K562 (cell line): Measurements from ENCODE around the gene GUCA2B. TPM values are rescaled to one million over a fixed set of nuclear protein-coding genes. Genes with fewer than 3 reads are reported as not detected.

Source experiments
- ATF7 ChIP-seq: fragments of 450-650 bp; IDR thresholded peaks from 2 replicates; pipeline ENCODE4 v1.7.1; 2014; ENCODE audit warnings: mild to moderate bottlenecking, moderate library complexity
- CBX5 ChIP-seq: IDR thresholded peaks from 2 replicates; pipeline ENCODE4 v1.6.1; 2014; ENCODE audit warnings: low read depth, borderline replicate concordance
- ESRRA ChIP-seq: fragments of 450-650 bp; IDR thresholded peaks from 2 replicates; pipeline ENCODE4 v1.6.1; 2014; ENCODE audit warnings: low read depth, mild to moderate bottlenecking, moderate library complexity, borderline replicate concordance
- HMGXB4 ChIP-seq: sonication (generic); formaldehyde crosslinking; IDR thresholded peaks from 2 replicates; pipeline ENCODE4 v1.8.1; 2023; ENCODE audit warnings: mild to moderate bottlenecking, missing genetic modification reagents
- HNRNPH1 ChIP-seq: fragments of 200-400 bp; formaldehyde crosslinking; optimal IDR thresholded peaks from 2 replicates; pipeline ENCODE3; 2017; ENCODE audit warnings: low read depth, mild to moderate bottlenecking, low read length, moderate library complexity
- HNRNPUL1 ChIP-seq: fragments of 200-400 bp; formaldehyde crosslinking; IDR thresholded peaks from 2 replicates; pipeline ENCODE4 v1.6.1; 2017; ENCODE audit warnings: low read length
- HSF4 ChIP-seq: fragments of 250-450 bp; sonication (Bioruptor Pico); IDR thresholded peaks from 2 replicates; pipeline ENCODE4 v2.1.2; 2022; ENCODE audit warnings: mild to moderate bottlenecking, moderate library complexity, borderline replicate concordance
- KLF16 ChIP-seq: IDR thresholded peaks from 2 replicates; pipeline ENCODE4 v1.6.1; 2016; ENCODE audit warnings: antibody characterized with exemption
- MTA3 ChIP-seq: fragments of 450-650 bp; formaldehyde crosslinking; IDR thresholded peaks from 2 replicates; pipeline ENCODE4 v1.6.1; 2017; ENCODE audit warnings: mild to moderate bottlenecking, borderline replicate concordance
- ZNF695 ChIP-seq: fragments of 450-650 bp; formaldehyde crosslinking; IDR thresholded peaks from 2 replicates; pipeline ENCODE4 v1.4.0; 2020; ENCODE audit warnings: mild to moderate bottlenecking, moderate library complexity
- ZNF785 ChIP-seq: fragments of 250-450 bp; sonication (Bioruptor Pico); IDR thresholded peaks from 2 replicates; pipeline ENCODE4 v1.4.0; 2020; ENCODE audit warnings: mild to moderate bottlenecking
- ZSCAN32 ChIP-seq: fragments of 450-650 bp; formaldehyde crosslinking; IDR thresholded peaks from 2 replicates; pipeline ENCODE4 v1.4.0; 2020; ENCODE audit warnings: mild to moderate bottlenecking, moderate library complexity
- polyA plus RNA-seq, 8 experiments: library from polyadenylated mRNA; depleted of rRNA in 4 of 8; stranded (reverse) in 5 of 8; unstranded in 3 of 8; fragments of >200 nt; fragmentation: Nextera tagmentation in 2 of 8; fragmentation: Illumina TruSeq in 1 of 8; extraction: Ambion mirVana in 2 of 8; extraction: Trizol in 1 of 8; gene quantifications; 2 replicates each; pipeline versions ENCODE4 v1.2.1 to v1.2.3, GENCODE V29; 2011 to 2014; ENCODE audit warnings: inconsistent platforms in 1 of 8, missing spikeins in 1 of 8
- total RNA-seq, 7 experiments: library from RNA; depleted of rRNA in 6 of 7; stranded (reverse); fragments of >200 nt in 6 of 7; fragmentation: Illumina TruSeq in 2 of 7; extraction: Trizol in 2 of 7; gene quantifications; 2 replicates each; pipeline versions ENCODE4 v1.2.1 to v1.2.3, GENCODE V29; 2011 to 2021; ENCODE audit warnings: low replicate concordance in 1 of 7
- TF ChIP-seq, protein P1 (sequence below): fragments of 450-650 bp; IDR thresholded peaks from 2 replicates; pipeline ENCODE4 v1.6.1; 2016; ENCODE audit warnings: mild to moderate bottlenecking, moderate library complexity
- TF ChIP-seq, protein P2 (sequence below): fragments of 250-450 bp; sonication (Bioruptor Pico); IDR thresholded peaks from 2 replicates; pipeline ENCODE4 v1.8.0; 2022; ENCODE audit warnings: moderate library complexity, mild to moderate bottlenecking, inconsistent platforms

Gene GUCA2B
- total and polyA plus RNA-seq, 9 of the 15 experiments (the other 6 are each of a cell fraction or from before 2014, with no cell fraction given): not detected

DNA sequence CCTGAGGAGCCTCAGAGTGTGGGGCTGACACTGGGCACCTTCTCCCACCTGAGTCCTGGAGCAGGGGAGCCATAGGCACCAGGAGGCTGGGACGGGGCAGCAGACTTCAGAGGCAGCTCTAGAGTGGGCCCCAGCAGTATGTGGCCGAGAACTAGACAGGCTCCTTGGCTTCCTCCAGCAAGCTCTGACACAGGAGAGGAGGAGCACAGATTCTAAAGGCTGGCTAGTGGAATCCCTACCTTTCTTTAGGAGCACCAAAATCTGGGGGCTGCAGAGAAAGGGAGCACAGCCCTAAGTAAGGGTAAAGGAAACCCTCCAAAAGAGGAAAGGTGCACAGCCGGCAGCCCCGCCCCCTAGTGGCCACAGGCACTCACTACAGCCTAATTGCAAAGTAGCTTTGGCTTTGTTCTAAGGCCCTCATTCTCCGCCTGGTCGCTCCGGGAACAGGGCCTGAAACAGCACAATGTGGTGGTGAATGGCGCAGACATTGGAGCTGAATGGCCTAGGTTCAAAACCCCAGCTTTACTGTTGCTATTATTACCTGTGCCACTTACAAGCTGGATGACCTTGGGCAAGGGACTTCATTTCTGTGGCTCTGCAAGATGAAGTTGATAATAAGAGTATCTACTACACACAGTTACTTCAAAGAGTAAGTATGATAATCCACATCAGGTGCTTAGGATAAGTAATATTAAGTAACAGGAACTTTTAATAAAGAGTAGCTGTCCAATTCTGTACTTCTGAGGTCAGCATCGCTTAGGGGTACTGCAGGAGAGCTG, 20.1 kb downstream of the GUCA2B start (continued):
- TF ChIP-seq HMGXB4 (CRISPR knock-in tag) (no peak), MTA3 (0 out of 2 replicates have a peak, but pooled peaks have one; percentile 31), KLF16 (peak; percentile 47; the same call in 1 of the 2 replicates), HSF4 (CRISPR knock-in tag) (no peak), ZNF785 (CRISPR knock-in tag) (no peak), ATF7 (0 out of 2 replicates have a peak, but pooled peaks have one; percentile 17), HNRNPH1 (no peak), HNRNPUL1 (no peak), ZSCAN32 (CRISPR knock-in tag) (no peak), CBX5 (no peak), ESRRA (0 out of 2 replicates have a peak, but pooled peaks have one; percentile 11), ZNF695 (CRISPR knock-in tag) (no peak)
- TF ChIP-seq, protein P1, sequence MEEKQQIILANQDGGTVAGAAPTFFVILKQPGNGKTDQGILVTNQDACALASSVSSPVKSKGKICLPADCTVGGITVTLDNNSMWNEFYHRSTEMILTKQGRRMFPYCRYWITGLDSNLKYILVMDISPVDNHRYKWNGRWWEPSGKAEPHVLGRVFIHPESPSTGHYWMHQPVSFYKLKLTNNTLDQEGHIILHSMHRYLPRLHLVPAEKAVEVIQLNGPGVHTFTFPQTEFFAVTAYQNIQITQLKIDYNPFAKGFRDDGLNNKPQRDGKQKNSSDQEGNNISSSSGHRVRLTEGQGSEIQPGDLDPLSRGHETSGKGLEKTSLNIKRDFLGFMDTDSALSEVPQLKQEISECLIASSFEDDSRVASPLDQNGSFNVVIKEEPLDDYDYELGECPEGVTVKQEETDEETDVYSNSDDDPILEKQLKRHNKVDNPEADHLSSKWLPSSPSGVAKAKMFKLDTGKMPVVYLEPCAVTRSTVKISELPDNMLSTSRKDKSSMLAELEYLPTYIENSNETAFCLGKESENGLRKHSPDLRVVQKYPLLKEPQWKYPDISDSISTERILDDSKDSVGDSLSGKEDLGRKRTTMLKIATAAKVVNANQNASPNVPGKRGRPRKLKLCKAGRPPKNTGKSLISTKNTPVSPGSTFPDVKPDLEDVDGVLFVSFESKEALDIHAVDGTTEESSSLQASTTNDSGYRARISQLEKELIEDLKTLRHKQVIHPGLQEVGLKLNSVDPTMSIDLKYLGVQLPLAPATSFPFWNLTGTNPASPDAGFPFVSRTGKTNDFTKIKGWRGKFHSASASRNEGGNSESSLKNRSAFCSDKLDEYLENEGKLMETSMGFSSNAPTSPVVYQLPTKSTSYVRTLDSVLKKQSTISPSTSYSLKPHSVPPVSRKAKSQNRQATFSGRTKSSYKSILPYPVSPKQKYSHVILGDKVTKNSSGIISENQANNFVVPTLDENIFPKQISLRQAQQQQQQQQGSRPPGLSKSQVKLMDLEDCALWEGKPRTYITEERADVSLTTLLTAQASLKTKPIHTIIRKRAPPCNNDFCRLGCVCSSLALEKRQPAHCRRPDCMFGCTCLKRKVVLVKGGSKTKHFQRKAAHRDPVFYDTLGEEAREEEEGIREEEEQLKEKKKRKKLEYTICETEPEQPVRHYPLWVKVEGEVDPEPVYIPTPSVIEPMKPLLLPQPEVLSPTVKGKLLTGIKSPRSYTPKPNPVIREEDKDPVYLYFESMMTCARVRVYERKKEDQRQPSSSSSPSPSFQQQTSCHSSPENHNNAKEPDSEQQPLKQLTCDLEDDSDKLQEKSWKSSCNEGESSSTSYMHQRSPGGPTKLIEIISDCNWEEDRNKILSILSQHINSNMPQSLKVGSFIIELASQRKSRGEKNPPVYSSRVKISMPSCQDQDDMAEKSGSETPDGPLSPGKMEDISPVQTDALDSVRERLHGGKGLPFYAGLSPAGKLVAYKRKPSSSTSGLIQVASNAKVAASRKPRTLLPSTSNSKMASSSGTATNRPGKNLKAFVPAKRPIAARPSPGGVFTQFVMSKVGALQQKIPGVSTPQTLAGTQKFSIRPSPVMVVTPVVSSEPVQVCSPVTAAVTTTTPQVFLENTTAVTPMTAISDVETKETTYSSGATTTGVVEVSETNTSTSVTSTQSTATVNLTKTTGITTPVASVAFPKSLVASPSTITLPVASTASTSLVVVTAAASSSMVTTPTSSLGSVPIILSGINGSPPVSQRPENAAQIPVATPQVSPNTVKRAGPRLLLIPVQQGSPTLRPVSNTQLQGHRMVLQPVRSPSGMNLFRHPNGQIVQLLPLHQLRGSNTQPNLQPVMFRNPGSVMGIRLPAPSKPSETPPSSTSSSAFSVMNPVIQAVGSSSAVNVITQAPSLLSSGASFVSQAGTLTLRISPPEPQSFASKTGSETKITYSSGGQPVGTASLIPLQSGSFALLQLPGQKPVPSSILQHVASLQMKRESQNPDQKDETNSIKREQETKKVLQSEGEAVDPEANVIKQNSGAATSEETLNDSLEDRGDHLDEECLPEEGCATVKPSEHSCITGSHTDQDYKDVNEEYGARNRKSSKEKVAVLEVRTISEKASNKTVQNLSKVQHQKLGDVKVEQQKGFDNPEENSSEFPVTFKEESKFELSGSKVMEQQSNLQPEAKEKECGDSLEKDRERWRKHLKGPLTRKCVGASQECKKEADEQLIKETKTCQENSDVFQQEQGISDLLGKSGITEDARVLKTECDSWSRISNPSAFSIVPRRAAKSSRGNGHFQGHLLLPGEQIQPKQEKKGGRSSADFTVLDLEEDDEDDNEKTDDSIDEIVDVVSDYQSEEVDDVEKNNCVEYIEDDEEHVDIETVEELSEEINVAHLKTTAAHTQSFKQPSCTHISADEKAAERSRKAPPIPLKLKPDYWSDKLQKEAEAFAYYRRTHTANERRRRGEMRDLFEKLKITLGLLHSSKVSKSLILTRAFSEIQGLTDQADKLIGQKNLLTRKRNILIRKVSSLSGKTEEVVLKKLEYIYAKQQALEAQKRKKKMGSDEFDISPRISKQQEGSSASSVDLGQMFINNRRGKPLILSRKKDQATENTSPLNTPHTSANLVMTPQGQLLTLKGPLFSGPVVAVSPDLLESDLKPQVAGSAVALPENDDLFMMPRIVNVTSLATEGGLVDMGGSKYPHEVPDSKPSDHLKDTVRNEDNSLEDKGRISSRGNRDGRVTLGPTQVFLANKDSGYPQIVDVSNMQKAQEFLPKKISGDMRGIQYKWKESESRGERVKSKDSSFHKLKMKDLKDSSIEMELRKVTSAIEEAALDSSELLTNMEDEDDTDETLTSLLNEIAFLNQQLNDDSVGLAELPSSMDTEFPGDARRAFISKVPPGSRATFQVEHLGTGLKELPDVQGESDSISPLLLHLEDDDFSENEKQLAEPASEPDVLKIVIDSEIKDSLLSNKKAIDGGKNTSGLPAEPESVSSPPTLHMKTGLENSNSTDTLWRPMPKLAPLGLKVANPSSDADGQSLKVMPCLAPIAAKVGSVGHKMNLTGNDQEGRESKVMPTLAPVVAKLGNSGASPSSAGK: no peak
- TF ChIP-seq, protein P2, sequence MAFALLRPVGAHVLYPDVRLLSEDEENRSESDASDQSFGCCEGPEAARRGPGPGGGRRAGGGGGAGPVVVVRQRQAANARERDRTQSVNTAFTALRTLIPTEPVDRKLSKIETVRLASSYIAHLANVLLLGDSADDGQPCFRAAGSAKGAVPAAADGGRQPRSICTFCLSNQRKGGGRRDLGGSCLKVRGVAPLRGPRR (CRISPR knock-in tag): no peak
